DMS79 treated with DMSO at 0.1 percent for 48 hours (cell line): ENCODE measurements around the gene OR10A6.

Experiments used
- DNase-seq: peaks from one replicate; lab custom pipeline; 2025; lab: John Stamatoyannopoulos, UW

OR10A6 gene

GRCh38 chr11:7931168-7931567, at the start of gene OR10A6:
TSS of gene OR10A6 (minus strand) at chr11:7931268. CDS start at chr11:7928662, 2,606 bp downstream.
- no peak for DNase-seq

- no peak for DNase-seq
Measured at GRCh38 chr11:7977232-7977917, 46.3 kb upstream of the OR10A6 start.

DNA sequence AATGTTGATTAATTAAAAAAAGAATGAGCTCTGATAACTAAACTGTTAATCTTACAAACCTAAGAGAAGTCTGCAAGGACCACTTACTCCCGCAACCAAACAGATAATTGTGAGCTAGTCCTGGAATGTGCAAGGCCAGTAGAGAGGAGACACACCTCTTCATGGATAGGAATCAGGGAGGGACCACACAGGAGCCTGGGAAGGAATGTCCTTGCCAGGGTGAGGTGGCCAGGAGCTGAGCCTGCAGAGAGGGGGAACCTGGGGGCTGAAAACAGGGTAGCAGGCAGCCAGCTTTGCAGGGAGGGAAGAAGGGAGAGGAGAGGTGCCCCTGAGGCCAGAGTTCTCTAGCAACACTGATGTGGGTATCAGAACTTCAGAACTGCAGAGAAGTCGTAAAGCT, 43.6 kb upstream of the OR10A6 start:
- DNase-seq: no peak

DNA sequence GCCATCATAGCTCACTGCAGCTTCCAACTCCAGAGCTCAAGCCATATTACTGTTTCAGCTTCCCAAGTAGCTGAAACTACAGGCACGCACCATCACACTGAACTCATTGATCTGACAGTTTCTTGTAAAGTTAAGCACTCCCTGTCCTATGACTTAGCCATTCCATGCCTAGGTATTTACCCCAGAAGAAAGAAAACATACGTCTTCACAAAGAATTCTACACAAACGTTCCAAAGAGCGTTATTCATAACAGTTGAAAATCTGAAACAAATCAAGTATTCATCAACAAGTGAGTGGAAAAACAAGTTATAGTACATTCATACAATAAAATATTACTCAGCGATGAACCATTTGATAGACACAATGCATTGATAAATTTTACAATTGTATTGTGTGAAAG, 41.9 kb upstream of the OR10A6 start:
- DNase-seq: no peak

DNA sequence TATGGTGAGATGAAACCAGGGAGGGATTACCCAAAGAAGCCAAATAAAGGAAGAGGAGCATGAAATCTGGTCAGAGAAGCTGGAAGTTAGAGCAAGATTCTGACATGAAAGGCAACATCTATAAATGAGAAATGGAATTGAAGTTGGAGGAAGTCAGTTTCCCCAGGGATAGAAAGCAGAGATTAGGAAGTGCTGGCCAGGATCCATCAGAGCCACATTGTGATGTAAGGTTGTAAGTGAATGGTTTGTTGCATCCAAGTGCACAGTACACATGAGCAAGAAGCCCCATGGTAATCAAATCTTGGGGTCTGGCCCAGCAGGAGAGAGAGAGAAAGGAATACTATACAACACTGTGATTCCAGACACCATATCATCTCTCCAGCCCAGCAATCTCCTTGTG, 40.8 kb upstream of the OR10A6 start:
- DNase-seq: no peak

DNA sequence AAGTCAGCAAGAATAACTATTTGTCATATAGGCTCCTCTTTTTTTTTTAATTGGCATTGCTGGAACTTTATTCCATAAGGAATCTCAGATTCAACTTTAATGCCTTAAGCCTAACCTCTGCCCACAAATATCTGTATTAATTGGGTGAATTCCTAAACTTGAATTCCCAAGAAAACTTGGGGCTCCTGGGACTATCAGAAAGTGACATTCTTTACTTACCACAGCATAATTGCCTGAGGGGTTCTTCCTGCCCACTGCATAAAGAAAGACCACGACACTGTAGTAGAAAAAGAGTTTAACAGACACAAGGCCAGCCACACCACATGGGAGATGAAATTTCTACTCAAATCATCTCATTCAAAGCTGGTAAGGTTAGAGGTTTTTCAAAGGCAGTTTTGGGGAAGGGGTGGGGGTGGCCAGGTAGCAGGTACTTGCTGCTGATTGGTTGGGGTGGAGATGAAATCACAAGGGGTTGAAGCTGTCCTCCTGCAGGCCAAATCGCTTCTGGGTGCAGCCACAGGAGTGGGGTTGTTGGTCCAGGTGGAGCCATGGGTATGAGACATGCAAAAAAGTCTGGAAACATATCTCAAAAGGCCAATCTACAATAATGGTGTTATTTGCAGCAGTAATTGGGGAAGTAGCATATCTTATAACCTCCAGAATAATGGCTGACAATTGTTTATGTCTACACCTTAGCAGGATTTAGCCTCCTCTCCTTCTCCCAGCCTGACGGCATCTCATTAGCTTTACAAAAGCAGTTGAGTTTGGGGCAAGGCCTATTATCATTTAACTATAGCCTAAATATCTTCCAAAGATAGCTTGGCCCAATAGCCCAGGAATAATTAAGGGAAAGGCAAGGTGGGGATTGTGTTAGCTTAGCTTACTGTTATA, 38.9 kb upstream of the OR10A6 start:
- DNase-seq: no peak

- DNase-seq: no peak
Measured at GRCh38 chr11:7968686-7969085, 37.6 kb upstream of the OR10A6 start.

DNA sequence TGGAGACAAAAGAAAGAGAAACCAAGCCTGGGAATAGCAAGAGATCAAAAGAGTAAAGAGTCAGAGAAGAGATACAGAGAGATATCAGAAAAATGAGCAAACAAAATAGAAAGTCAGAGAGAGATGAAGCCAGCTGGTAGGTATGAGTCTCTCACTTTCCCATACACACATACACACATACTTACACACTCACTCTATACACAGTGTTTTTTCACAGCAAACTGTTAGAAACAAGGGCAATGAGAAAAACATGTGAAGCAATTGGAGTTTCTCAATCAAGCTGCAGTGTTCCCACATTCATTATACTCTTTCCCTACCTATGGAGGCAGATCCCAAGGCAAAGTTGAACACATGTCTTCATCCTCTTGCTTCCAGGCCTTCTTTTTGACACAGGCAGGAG, 36.8 kb upstream of the OR10A6 start:
- DNase-seq: no peak

GRCh38 chr11:7967097-7967496, 36.0 kb upstream of the OR10A6 start:
- no peak for DNase-seq

- DNase-seq: no peak
Measured at GRCh38 chr11:7965386-7965785, 34.3 kb upstream of the OR10A6 start, which contains the start of gene NLRP10. TSS of gene NLRP10 (minus strand) at chr11:7965447. CDS start at chr11:7963495, 1,952 bp downstream.

DNA sequence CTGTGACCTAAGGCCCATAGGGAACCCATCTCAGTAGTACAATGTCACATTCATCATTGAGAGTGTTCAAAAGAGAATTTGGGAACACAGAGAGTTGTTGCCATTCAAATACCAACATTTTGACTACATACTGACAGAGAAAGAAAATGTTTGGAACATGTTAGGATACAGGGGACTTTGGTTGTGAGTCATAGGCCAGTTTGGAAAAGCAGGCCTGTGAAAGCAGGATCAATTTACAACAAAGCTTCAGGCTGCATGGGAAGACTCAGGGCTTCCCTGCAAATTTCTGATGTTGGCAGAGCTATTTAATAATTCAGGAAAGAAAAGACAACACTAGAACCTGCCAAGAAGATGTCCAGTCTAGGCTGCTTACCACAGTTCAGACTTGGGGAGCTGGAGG, 33.8 kb upstream of the OR10A6 start:
- DNase-seq: no peak

DNA sequence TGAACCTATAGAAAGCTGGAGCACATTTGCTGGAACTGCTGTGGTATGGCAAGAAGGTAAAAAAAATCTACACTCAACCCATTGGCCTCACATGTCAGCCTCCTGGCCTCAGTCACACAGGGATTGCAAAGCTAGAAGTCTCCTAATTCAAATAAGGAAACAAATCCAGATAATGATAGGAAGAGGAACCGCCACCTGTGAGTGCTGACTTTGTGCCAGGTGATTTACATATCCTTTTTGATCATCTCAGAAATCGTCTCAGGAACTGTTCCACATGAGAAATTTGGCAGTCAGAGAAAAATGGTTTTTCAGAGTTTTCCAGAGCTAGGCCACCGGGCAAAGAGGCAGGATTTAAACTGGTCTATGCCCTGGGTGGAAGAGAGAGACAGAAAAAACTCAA, 33.2 kb upstream of the OR10A6 start:
- no peak for DNase-seq

- no peak for DNase-seq
Measured at GRCh38 chr11:7955191-7955590, 24.1 kb upstream of the OR10A6 start.

DNA sequence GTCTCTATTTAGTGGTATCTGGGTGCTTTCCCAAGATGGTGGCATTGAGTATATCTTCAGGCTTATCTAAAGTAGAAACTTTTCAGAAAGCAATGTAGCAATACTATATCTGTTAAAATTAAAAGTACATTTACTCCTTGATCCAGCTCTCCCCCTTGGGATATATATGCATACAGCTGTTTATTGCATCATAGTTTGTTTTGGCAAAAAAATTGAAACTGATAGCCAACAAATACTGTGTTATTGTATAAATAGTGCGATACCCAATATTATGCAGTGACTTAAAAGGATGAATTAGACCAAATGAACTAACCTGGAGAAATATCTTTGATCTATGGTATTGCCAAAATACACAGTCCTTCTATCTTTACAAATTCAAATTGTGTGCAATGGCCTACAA, 18.9 kb upstream of the OR10A6 start:
- DNase-seq: no peak

GRCh38 chr11:7944123-7944522, 13.1 kb upstream of the OR10A6 start:
- DNase-seq: no peak

GRCh38 chr11:7941608-7942007, 10.5 kb upstream of the OR10A6 start, which contains the start of gene OR10A3:
TSS of gene OR10A3 (minus strand) at chr11:7941708. CDS start at chr11:7939520, 2,188 bp downstream.
- no peak for DNase-seq

DNA sequence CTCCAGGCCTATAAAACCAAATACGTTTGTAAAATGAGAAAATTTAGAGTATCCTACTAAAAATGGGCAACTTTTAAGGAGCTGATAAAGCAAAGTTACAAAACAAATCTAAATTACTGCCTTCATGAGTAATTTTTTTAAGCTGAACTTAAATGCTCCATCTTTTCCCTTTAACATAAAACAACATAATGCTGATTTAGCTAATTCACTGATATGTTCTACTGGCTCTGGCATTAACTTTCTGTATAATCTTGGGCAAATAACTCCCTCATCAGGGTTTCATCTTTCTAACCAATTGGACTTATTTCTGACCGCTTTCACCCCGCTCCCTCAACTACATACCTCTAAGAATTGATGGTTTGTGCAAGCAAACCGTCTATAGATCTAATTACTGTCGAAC, 10.1 kb upstream of the OR10A6 start:
- no peak for DNase-seq

DNA sequence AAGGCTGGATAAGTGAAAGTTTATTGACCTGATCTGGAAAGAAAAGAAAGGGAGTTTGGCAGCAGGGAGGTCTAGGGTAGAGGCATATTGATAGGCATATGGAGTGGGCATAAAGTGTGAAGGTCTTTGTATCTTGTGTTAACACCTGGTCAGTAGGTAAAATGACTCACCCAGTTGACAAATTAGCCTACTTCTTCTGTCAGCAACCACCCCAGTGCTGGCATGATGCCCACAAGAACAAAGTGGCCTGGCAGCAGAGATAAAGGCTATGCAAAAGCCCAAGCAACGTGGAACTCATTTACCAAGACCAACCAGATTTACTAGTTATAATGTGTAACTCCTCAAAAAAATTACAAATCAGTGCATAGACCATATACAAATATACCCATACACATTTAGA, 5.5 kb upstream of the OR10A6 start:
- DNase-seq: no peak

DNA sequence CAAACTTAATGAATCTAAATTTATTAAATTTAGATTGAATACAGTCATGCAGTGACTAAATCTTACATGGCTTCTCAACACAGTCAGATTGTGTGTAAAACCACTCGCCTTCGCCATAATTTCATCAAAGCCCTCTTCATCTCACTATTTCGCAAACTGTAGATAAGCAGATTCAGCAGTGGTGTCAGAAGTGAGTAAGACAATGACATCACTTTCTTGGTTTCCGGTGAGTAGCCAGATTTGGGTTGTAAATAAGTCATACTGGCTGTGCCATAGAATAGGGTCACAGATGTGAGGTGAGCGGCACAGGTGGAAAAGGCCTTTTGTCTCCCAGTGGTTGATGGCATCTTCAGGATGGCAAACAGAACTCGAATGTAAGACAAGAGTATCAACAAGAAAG, 3.4 kb downstream of the OR10A6 start:
- DNase-seq: no peak

DNA sequence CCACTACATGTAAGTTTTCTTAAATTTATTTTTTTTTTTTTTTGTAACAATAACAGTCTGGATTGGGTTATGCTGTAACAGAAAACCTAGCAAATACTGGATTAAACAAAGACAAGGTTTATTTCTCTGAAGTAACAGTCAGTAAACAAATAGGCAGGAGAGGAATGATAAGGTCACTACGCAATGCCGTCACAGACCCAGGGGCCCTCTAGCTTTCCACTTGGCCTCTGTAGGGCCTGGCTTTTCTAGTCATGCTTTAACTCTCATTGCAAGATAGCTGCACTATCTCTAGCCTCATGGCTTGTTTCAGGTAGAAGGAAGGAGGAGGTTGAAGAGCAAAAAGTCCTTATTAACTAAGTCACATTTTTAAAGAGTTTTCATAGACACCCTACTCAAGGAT, 6.5 kb downstream of the OR10A6 start:
- DNase-seq: no peak

- no peak for DNase-seq
Measured at GRCh38 chr11:7918141-7918540, 12.9 kb downstream of the OR10A6 start.

DNA sequence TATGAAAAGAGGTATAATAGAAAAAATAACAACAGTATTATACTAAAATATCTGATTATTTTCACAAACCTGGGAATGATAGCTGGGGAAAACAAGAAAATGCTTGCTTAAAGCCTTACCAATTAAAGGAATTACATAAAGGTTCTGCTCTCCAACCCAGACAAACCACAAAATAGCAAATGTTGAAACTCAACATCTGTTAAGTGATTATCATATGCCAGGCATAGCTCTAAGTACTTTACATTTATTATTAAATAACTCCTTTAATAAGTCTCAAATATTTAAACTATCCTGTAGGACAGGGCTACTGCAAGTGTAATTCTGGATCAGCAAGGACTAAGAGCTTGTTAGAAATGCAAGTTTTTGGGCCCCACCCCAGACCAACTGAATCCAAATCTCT, 20.1 kb downstream of the OR10A6 start:
- DNase-seq: no peak

- DNase-seq: no peak
Measured at GRCh38 chr11:7910286-7910788, 20.7 kb downstream of the OR10A6 start.
